ENCODE results near the gene DIABLO.
"Not testable (repeated sequence)": the region's sequence is repeated elsewhere in the genome, so short reads cannot be mapped to it uniquely, and the experiment has no call there.

DIABLO gene

DNA sequence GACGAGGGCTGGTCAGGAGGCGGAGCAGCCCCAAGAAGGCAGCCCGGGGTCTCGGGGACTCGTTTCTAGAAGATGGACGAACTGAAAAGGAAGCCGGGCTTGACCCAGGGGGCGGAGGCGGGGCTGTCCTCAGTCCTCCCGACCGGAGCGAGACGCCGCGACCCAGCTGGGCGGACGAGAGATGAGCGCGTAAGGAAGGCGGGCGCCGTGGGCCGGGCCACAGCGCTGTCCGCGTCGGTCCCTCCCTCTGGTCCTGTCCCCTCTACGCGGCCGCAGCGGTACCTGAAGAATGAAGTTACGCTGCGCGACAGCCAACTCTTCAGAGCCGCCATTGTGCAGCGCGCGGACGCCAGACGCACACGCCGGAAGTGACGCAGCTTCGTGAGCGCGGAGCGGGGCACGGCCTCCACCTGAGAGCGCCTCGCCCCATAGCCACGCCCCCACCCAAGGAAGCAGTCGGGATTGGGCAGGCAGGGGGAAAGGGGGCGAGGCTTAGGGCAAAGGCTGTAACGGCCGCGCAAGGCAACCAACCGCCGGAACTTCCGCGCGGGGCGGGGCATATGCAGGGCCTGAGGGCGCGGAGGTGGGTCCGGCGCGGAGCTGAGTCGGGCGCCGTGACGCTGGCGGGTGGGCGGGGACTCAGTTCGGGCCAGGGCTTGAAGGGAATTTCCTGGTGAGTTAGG is at the start of gene DIABLO:
DIABLO (minus strand) TSS at position 370 of the 683 bp plus-strand sequence; CDS start at position 332, 38 bp downstream.
- DNase-seq (ENCODE audit: extremely low read depth in 1 of 2, low read depth in 1 of 2) = peak; percentile 100

DNA sequence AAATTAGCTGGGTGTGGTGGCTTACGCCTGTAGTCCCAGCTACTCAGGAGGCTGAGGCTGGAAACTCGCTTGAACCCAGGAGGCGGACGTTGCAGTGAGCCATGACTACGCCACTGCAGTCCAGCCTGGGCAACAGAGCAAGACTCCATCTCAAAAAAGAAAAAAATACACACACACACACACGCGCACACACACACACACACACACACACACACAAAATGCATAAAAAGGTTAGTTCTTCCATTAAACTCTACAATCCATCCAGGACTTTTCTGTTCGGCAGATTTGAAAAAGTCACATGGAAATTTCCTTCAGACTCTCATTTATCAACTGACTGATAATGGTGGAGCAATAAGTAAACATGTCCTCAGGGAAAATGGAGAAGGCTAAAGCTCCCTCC is 49.6 kb upstream of the DIABLO start:
- no peak for DNase-seq (ENCODE audit: extremely low read depth in 1 of 2, low read depth in 1 of 2)

DNA sequence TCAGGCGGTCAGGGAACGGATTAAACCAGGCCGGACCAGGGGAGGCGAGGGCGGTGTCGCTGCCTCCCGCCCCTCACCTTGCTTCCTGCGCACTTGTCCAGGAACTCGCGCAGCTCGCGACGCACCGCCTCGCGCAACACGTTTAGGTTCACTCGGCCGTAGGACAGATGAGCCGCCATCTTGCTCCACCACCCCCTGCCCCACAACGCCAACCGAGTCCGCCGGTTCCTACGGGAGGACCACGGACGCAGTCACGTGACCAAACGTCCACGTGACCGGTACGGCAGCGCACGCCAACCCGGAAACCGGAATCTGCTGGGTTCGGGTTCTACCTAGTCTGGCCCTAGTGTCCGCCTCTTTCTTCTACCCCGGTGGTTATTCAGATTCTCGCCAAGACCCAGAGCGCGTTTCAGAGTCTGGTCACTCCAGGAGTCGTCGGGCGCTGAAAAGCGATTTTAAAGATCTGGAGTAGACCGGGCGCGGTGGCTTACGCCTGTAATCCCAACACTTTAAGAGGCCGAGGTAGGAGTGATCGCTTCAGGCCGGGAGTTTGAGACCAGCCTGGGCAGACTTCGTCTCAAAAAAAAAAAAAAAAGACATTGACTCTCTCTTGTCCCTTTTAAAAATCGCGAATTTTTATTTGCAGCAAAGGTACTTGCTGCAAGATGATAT is 40.5 kb upstream of the DIABLO start, which contains the start of gene VPS33A:
VPS33A (minus strand) TSS at position 265 of the 672 bp plus-strand sequence; CDS start at position 179, 86 bp downstream.
- DNase-seq (ENCODE audit: extremely low read depth in 1 of 2, low read depth in 1 of 2) = peak; percentile 89 to 92

DNA sequence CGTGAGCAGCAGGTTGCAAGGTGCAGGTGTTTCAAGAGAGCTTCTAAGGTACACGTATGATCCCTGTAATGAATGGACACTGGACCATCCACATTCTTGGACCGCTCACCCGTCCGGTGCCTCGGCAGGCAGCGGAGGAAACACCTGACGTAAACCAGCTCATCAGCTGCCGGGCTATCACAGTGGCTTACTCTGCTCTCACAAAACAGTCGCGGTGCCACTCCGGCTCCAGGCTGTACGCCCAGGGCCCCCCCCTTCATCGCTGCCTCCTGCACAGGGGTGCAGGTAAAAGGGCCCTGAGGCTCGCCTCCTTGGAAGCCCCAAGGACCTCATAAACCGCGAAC is 40.0 kb upstream of the DIABLO start:
- peak in 1 of 2 donors; percentile 3 for DNase-seq (ENCODE audit: extremely low read depth in 1 of 2, low read depth in 1 of 2)

DNA sequence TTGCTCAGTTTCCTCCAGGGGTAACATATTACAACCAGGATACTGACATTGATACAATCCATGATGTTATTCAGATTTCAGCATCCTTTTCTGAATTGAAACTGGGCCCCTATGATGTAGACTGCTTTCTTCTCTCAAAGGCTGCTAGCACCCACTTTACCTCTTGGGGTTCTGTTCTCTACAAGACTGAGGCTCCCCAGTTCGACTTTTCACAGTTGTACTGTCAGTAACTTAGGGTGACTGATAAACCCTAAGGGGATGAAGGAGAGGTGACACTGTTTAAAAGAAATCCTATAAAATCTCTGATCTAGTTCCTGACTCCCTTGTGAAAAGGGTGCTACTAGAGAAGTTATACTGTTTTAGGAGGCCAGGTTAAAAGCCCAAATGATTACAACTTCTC is 39.6 kb upstream of the DIABLO start:
- DNase-seq (ENCODE audit: extremely low read depth in 1 of 2, low read depth in 1 of 2) = no peak

DNA sequence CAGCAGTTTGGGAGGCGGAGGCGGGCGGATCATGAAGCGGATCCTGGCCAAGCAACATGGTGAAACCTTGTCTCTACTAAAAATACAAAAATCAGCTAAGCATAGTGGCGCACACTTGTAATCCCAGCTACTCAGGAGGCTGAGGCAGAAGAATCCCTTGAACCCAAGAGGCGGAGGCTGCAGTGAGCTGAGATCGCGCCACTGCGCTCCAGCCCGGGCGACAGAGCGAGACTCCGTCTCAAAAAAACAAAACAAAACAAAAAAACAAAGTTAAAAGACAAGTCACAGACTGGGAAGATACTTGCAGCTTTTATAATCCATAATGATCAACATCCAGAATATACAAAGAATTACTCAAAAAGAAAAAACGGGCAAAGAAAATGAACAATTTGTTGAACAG is 34.9 kb upstream of the DIABLO start:
- DNase-seq (ENCODE audit: extremely low read depth in 1 of 2, low read depth in 1 of 2) = not testable (repeated sequence)

DNA sequence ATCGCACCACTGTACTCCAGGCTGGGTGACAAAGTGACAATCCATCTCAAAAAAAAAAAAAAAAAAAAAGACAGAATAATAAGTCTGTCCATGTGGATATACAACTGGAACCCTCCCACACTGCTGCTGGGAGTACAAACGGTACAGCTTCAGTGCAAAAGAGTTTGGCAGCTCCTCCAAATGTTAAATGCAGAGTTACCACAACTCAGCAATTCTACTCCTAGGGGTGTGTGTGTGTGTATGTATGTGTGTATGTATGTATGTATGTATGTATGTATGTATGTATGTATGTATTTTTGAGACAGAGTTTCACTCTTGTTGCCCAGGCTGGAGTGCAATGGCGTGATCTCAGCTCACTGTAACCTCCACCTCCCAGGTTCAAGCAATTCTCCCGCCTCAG is 33.1 kb upstream of the DIABLO start:
- DNase-seq (ENCODE audit: extremely low read depth in 1 of 2, low read depth in 1 of 2) = not testable (repeated sequence)

DNA sequence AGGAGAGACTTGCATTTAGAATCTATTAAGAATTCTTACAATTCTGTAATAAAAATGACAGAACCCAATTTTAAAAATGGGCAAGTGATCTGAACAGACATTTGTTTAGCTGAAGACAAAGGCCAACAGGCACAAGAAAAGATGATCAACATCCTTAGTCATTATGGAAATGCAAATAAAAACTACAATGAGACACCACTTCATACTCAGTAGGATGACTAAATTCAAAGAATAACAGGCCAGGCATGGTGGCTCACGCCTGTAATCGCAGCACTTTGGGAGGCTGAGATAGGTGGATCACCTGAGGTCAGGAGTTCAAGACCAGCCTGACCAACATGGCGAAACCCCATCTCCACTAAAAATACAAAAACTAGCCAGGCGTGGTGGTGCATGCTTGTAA is 32.6 kb upstream of the DIABLO start:
- not testable (repeated sequence) for DNase-seq (ENCODE audit: extremely low read depth in 1 of 2, low read depth in 1 of 2)

DNA sequence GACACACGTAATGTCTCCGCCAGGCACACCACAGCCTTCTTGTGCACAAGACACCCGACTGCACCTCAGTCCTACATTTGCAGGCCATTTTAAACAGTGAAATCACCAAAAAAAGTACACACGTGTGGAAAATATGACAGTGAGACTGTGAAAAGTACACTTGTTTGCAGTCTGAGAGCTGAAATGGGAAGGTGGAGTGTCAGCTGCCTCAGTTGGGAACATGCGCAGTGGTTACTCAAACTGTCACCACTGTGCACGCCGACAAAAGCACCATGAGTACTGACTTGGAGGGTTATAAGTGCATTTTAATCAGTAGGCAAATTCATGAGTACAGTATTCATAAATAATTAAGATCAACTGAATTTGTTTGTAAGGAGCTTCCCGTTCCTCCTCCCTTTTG is 24.7 kb upstream of the DIABLO start:
- DNase-seq (ENCODE audit: extremely low read depth in 1 of 2, low read depth in 1 of 2) = no peak

DNA sequence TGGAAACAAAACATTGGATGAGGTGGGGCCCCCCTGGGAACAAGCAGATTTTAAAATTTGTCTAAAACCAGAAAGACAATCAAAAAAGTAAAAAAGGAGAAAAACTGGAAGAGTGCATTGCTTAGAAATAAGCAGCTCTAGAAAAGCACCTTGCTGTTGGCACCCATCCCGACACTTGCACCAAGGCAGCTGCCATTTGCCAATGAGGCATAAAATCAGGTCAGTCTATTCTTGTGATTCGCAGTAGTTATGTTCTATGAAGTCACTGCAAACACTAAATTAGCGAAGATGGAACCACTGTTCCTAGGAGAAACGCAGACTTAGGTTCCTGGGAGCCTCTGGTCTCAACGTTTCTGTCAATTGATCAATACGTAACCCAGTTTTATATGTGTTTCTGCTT is 24.2 kb upstream of the DIABLO start:
- no peak for DNase-seq (ENCODE audit: extremely low read depth in 1 of 2, low read depth in 1 of 2)

DNA sequence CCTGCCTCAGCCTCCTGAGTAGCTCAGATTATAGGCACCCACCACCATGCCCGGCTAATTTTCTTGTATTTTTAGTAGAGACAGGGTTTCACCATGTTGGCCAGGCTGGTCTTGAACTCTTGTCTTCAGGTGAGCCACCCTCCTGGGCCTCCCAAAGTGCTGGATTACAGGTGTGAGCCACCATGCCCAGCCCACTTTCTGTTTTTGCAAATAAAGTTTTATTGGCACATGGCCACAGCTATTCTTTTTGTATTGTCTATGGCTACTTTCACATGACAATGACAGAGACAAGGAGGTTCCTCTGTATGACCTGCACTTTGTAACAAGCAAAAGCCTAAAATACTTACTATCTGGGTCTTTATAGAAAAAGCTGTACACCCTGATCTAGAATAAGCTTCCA is 19.7 kb upstream of the DIABLO start:
- DNase-seq (ENCODE audit: extremely low read depth in 1 of 2, low read depth in 1 of 2) = no peak

DNA sequence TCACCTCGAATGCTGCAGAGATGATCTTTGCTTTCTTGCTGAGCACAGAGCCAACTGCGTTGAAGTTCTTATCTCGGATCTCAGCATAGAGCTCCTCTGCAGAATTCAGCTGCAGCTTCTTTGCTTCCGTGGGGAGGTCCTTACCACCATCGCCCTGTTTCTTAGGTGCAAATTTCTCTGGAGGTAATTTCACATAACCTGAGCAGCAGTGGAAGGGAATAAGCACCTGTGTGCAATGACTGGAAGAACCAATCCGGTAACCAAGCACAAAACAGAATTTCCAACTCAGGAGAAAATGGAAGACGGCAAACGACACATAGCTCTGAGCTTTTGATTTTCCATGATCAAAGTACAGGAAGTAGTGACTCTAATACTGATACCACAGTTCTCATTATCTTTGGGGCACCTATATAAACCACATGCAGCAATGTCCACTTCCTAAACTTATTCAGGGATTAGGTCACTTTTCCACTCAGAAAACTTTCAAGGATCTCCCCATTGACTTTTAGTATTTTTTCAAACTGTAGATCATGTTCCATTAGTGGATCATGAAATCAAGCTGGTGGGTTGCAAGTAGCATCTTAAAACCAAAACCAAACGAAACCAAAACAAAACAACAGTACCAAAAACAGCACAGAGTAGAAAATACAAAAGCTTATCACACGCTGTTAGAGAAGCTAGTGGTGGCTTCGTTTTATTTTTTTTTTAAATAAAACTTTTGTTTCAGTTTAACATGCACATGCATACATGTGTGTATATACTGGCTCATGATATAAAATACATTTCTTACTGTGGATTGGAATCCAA is 18.9 kb upstream of the DIABLO start:
- DNase-seq (ENCODE audit: extremely low read depth in 1 of 2, low read depth in 1 of 2) = no peak

DNA sequence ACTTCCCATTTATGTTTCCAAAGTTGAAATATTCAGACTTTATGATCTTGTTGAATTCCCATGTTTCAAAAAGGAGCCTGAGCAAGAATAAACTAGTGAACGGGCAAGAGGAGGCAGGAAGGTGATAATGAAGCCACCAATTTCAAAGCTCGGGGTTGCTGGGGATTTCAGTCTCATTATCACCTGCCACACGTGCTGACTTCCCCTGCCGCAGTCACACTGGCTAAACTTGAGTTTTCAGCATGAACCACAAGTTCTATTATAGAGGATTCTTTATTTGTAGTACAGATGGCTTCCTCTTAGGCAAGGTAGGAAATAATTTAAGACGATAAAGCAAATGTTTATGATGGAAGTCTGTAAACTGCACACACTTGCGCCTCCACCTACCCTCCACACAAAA is 18.1 kb upstream of the DIABLO start:
- DNase-seq (ENCODE audit: extremely low read depth in 1 of 2, low read depth in 1 of 2) = no peak

DNA sequence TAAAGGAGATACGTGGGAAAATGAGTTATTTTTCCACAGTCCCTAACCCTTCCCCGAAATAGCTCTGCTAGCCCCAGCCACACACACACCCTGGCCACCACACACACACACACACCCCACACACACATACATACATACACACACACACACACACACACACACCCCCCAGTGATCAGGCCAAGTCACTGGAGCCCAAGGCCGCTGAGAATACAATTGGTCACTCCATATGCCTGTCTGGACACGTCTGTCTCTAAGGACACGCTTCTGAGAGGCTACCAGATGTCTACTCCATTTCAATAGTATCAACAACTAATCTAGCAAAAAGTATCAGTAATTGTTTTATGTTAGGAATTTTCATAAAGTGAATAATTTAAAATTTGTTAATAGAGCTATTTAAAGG is 13.0 kb upstream of the DIABLO start:
- DNase-seq (ENCODE audit: extremely low read depth in 1 of 2, low read depth in 1 of 2) = no peak

DNA sequence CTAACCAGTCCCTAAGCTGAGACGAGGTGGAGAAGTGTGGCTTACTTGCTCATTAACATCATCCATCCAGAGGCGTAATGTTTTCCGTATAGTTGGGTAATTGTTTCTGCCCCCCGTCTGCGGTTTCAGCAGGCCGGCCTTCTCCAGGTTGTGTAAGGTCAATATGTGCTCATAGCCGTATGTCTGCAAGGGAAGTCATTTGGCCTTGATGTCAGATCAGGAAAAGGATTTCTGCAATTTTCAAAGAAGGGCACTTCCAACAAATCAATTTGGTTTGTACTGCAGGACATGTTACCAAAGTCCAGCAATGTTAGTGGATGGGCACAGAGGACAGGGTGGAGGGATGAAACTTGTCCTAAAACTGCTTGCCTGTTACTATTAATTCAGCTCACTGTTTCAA is 9.9 kb upstream of the DIABLO start:
- no peak for DNase-seq (ENCODE audit: extremely low read depth in 1 of 2, low read depth in 1 of 2)

DNA sequence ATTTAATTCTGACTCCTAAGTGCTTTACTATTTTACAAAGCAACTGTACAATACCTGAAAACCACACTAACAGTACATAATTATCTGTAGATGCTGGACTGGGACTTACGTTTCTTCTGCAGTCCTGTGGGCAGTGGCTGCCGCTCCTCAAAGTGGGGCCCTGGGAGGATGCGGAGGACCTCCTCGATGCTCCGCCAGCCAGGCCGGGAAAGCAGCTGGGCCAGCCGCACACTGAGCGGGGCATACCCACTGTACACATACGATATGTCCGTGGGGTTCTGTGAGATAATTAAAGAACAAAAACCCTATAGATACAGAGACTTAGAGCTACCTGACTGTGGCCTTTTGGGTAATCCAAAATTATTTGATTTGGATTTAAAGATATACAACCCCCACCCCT is 6.8 kb upstream of the DIABLO start:
- DNase-seq (ENCODE audit: extremely low read depth in 1 of 2, low read depth in 1 of 2) = no peak

DNA sequence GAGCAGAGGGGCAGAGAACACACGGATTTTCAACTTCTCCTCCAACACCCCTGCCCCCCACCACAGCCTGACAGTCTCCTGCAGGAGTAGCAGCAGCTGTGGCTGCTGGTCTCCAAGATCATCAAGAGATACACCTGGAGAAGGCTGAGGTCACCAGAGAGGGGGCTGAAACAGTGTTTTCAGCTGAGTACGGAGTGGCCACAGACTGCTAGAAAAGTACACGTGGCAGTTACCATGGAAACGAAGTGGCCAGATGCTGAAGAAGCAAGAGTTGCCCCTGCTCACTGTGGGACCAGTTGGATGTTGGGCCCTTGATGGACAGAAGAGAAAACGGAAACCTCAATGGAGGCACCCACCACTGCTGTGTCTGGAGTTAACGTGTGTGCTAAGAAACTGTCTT is 4.9 kb upstream of the DIABLO start:
- no peak for DNase-seq (ENCODE audit: extremely low read depth in 1 of 2, low read depth in 1 of 2)

DNA sequence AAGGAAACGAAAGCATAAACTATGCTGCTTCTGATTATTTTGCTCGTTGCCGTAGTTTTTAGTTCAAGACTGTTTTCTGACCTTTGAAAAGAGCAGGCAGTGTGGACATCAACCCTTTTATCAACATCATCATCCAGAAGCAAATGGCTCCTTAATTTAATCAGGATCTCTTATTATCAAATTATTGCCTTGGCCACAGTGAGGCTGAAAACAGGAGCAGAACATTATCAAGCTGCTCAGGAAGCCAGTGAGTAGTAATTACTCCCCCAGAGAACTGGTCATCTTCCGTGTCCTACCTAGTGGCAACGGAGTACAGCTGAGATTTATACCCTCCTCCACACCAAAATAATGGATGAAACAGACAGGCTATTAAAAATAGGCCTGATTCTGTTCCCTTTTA is 2.2 kb upstream of the DIABLO start:
- no peak for DNase-seq (ENCODE audit: extremely low read depth in 1 of 2, low read depth in 1 of 2)

DNA sequence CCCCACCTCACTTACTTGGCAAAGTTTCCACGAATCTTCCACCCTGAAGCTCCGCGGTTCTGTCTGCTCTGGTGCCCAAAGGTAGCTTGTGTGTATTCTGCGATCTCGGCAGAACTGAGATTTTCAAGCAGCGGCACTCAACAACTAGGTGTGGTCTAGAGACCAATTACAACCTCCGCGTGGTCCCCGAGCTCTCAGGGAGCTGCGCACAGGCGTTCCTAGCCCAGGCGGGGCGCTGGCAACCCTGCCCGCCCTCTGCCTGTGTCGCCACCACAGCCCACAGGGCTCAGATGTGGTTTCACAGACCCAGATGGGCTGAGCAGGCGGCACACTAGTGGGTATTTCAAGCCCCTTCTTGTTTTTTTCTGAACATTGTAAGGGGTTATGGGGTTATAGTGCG is 1.5 kb upstream of the DIABLO start:
- DNase-seq (ENCODE audit: extremely low read depth in 1 of 2, low read depth in 1 of 2) = peak in 1 of 2 donors; percentile 49

DNA sequence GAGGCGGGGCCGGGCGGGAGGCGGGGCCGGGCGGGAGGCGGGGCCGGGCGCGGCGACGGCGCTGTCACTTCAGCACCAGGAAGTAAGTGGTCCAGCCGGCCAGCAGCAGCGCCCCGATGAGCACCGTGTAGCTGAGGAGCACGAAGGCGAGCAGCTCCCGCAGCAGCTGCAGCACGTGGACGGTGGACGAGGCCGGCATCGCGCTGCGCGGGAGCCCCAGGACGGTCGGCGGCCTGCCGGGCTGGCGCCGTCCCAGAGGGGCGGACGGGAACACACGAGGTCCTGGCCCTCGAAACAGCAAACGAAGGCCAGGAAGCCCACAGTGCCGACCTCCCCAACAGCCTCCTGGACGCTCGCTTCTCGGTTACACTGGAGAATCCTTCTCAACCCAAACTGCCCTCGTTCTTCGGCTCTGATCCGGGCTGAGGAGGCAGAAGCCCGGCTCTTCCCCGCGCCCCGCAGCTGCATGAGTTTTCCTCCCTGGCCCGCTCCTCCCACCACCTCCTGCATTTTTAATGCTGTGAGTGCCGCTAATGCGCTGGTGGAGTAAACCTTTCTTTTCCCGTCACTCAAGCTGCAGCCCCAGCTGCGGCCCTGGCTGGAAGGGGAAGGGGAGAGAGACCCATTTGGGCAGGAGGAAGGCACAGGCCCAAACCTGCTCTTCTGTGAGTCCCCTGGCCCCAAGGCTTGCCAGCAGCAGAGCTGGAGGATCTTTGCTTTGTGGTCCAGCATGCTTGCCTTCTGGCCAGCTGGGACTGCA is 694 bp upstream of the DIABLO start:
- DNase-seq (ENCODE audit: extremely low read depth in 1 of 2, low read depth in 1 of 2) = no peak

DNA sequence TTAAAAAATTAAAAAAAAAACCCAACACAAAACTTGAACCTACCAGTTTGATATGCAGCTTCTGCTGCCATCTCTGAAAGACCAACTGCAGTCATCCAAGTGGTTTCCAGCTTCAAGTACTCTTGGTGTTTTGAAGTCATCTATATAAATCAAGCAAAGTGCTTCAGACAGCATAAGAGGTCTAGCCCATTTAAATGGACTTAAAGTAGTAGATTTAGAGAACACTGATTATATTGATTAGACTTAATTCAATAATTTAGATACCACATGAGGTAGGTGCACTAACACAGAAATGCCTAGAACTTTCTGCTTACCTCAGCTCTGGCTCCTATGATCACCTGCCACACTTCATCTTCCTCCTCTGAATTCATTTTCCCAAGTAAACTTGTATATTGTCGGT is 9.4 kb downstream of the DIABLO start:
- DNase-seq (ENCODE audit: extremely low read depth in 1 of 2, low read depth in 1 of 2) = no peak
